Stomach smooth muscle (tissue), 2 donors: ENCODE measurements around the gene PWP2.

ENCODE experiments used
- H3K27ac ChIP-seq: one replicate; pipeline ENCODE4 v1.7.0; 2013; ENCODE audit warnings: mild to moderate bottlenecking, low read length, inconsistent platforms
- H3K27me3 ChIP-seq, 2 donors: one replicate each; pipeline ENCODE4 v1.7.0; 2013; ENCODE audit warnings: low read length in 2 of 2; ENCODE audit not compliant: insufficient read depth in 2 of 2, control insufficient read depth in 1 of 2
- H3K36me3 ChIP-seq, 2 donors: one replicate each; pipeline ENCODE4 v1.7.0; 2013; ENCODE audit warnings: low read length in 2 of 2; ENCODE audit not compliant: control insufficient read depth in 2 of 2, insufficient read depth in 2 of 2
- H3K4me1 ChIP-seq: one replicate; pipeline ENCODE4 v1.7.0; 2013; ENCODE audit warnings: low read length; ENCODE audit not compliant: control insufficient read depth, insufficient read depth
- H3K4me3 ChIP-seq, 2 donors: one replicate each; pipeline ENCODE4 v1.7.0; 2013; ENCODE audit warnings: low read length in 2 of 2
- H3K9ac ChIP-seq, 2 donors: one replicate each; pipeline ENCODE4 v1.7.0; 2013; ENCODE audit warnings: low read length in 2 of 2, mild to moderate bottlenecking in 1 of 2
- H3K9me3 ChIP-seq, 2 donors: one replicate each; pipeline ENCODE4 v1.7.0; 2013; ENCODE audit warnings: low read length in 2 of 2; ENCODE audit not compliant: control insufficient read depth in 2 of 2
- donor health status: healthy.
- donor health status: Pancreatic carcinoma.

PWP2 gene

GRCh38 chr21:44067011-44067839 lies 40.0 kb upstream of the PWP2 start:
- Histone ChIP-seq H3K36me3 (peaks cover 17 to 34% of the 10 kb centered on the region in 2 donors), H3K27ac (no peak overlapping the region), H3K9ac (no peak overlapping the region), H3K9me3 (no peaks in the 10 kb centered on the region), H3K4me3 (no peak overlapping the region), H3K27me3 (no peaks in the 10 kb centered on the region), H3K4me1 (peaks cover 19% of the 10 kb centered on the region)

GRCh38 chr21:44070391-44070790 lies 36.8 kb upstream of the PWP2 start:
- Histone ChIP-seq H3K4me1 (peaks cover 19% of the 10 kb centered on the region), H3K36me3 (peaks cover 12 to 22% of the 10 kb centered on the region in 2 donors), H3K4me3 (no peak overlapping the region), H3K27me3 (no peaks in the 10 kb centered on the region), H3K9ac (no peak overlapping the region), H3K27ac (peak overlapping the region; percentile 55), H3K9me3 (no peaks in the 10 kb centered on the region)

- Histone ChIP-seq H3K36me3 (peaks cover 15 to 23% of the 10 kb centered on the region in 2 donors), H3K9ac (no peak overlapping the region), H3K27ac (peak overlapping the region; percentile 55), H3K9me3 (no peaks in the 10 kb centered on the region), H3K4me1 (peaks cover 19% of the 10 kb centered on the region), H3K4me3 (no peak overlapping the region), H3K27me3 (no peaks in the 10 kb centered on the region)
These were observed 35.7 kb upstream of the PWP2 start for GRCh38 chr21:44071359-44072104.

GRCh38 chr21:44072111-44072510 lies 35.1 kb upstream of the PWP2 start:
- peaks cover 19% of the 10 kb centered on the region for H3K4me1 ChIP-seq
- no peaks in the 10 kb centered on the region for H3K27me3 ChIP-seq
- no peak overlapping the region for H3K4me3 ChIP-seq
- H3K9ac ChIP-seq = no peak overlapping the region
- H3K27ac ChIP-seq = no peak overlapping the region
- H3K36me3 ChIP-seq = peaks cover 17 to 21% of the 10 kb centered on the region in 2 donors
- no peaks in the 10 kb centered on the region for H3K9me3 ChIP-seq

GRCh38 chr21:44074315-44074958 lies 32.8 kb upstream of the PWP2 start:
- H3K27ac ChIP-seq = no peak overlapping the region
- no peaks in the 10 kb centered on the region for H3K27me3 ChIP-seq
- no peaks in the 10 kb centered on the region for H3K9me3 ChIP-seq
- H3K4me3 ChIP-seq = no peak overlapping the region
- H3K36me3 ChIP-seq = peaks cover 25 to 26% of the 10 kb centered on the region in 2 donors
- H3K4me1 ChIP-seq = peaks cover 19% of the 10 kb centered on the region
- no peak overlapping the region for H3K9ac ChIP-seq

GRCh38 chr21:44076316-44076715 lies 30.9 kb upstream of the PWP2 start:
- Histone ChIP-seq H3K27ac (no peak overlapping the region), H3K36me3 (peaks cover 27 to 36% of the 10 kb centered on the region in 2 donors), H3K27me3 (no peaks in the 10 kb centered on the region), H3K9me3 (no peaks in the 10 kb centered on the region), H3K4me1 (peaks cover 9% of the 10 kb centered on the region), H3K9ac (no peak overlapping the region), H3K4me3 (no peak overlapping the region)

GRCh38 chr21:44078411-44078981 lies 28.7 kb upstream of the PWP2 start:
- Histone ChIP-seq H3K27ac (no peak overlapping the region), H3K9me3 (no peaks in the 10 kb centered on the region), H3K36me3 (peaks cover 39 to 57% of the 10 kb centered on the region in 2 donors), H3K9ac (no peak overlapping the region), H3K4me3 (no peak overlapping the region), H3K4me1 (no peaks in the 10 kb centered on the region), H3K27me3 (no peaks in the 10 kb centered on the region)

- Histone ChIP-seq H3K9me3 (no peaks in the 10 kb centered on the region), H3K4me1 (no peaks in the 10 kb centered on the region), H3K27ac (no peak overlapping the region), H3K4me3 (no peak overlapping the region), H3K36me3 (peaks cover 44 to 67% of the 10 kb centered on the region in 2 donors), H3K9ac (no peak overlapping the region), H3K27me3 (no peaks in the 10 kb centered on the region)
These were observed 27.8 kb upstream of the PWP2 start for GRCh38 chr21:44079446-44079845.

GRCh38 chr21:44079846-44080245 lies 27.4 kb upstream of the PWP2 start:
- H3K27ac ChIP-seq = no peak overlapping the region
- no peak overlapping the region for H3K9ac ChIP-seq
- no peaks in the 10 kb centered on the region for H3K27me3 ChIP-seq
- H3K9me3 ChIP-seq = no peaks in the 10 kb centered on the region
- no peak overlapping the region for H3K4me3 ChIP-seq
- H3K36me3 ChIP-seq = peaks cover 43 to 70% of the 10 kb centered on the region in 2 donors
- H3K4me1 ChIP-seq = no peaks in the 10 kb centered on the region

- H3K4me3 ChIP-seq = no peak overlapping the region
- H3K9me3 ChIP-seq = no peaks in the 10 kb centered on the region
- peaks cover 48 to 73% of the 10 kb centered on the region in 2 donors for H3K36me3 ChIP-seq
- H3K27me3 ChIP-seq = no peaks in the 10 kb centered on the region
- H3K4me1 ChIP-seq = no peaks in the 10 kb centered on the region
- no peak overlapping the region for H3K9ac ChIP-seq
- no peak overlapping the region for H3K27ac ChIP-seq
These were observed 24.4 kb upstream of the PWP2 start for GRCh38 chr21:44082648-44083440.
